ENCODE results near the gene HIGD1B.
A peak's percentile ranks its signal among the peaks of the same experiment; 100 is the strongest.

The HIGD1B gene

DNA sequence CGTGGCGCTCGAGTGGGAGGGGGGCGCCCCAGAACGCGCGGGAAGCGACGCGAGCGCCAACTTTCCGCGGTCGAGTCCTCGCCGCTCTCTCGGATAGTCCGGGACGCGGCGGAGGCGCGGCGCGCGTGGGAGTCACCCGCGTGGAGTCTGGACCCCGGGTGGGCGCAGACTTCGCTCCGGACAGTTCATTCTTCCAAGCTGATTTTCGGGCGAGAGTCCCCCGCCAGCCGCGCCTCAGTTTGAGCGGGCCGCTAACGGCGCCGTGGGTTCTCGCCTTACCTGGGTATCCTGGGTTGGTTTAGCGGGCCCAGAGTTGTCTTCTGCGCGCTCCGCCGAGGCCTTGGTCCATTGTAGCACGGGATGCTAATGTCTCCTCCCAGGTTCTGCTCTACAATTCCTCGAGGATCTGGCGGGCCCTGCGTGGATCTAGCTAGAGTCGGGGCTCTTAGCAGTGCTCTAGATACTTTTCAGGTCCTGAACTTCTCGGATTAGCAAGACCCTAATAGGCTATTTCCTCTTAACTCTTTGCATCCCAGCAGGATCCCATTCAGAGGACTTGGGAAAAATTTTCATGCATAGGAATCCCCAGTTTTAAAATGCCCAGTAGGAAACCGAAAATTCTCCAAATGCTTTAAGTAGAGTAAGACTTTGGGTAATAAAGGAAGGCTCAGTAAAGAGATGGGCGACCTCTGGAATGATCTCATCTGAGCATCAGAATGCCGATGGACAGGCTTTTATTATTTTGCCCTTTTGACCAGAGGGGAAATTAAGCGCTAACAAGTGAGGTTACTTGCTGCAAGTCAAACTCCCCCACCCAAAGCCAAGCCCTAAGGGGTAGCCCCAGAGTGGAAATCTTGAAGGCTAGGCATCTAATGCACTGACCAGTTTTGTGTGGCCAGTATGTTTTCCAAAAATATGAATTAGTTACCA, 17.1 kb upstream of the HIGD1B start (continued):
- TF ChIP-seq HOXC10 (CRISPR knock-in tag; IDR thresholded peaks at IDR 0.05), result peak; percentile 68; the same call in 1 of the 2 replicates
- TF ChIP-seq ZNF292 (tag by site-specific recombination; IDR thresholded peaks at IDR 0.05; ENCODE audit: borderline replicate concordance, low read depth), result no peak
- TF ChIP-seq ZNF223 (tag by site-specific recombination; IDR thresholded peaks at IDR 0.05), result no peak
- no peak for TF ChIP-seq SP3 (tag by site-specific recombination; IDR thresholded peaks at IDR 0.05)
- TF ChIP-seq ZSCAN16 (tag by site-specific recombination; IDR thresholded peaks at IDR 0.05), result no peak
- no peak for TF ChIP-seq ZBTB48 (tag by site-specific recombination; IDR thresholded peaks at IDR 0.05)
- TF ChIP-seq ZBTB1 (tag by site-specific recombination; IDR thresholded peaks at IDR 0.05), result no peak
- no peak for TF ChIP-seq GLI2 (tag by site-specific recombination; IDR thresholded peaks at IDR 0.05; ENCODE audit: borderline replicate concordance, low read depth)
- peak; percentile 44; the same call in 1 of the 2 replicates for TF ChIP-seq KLF9 (tag by site-specific recombination; IDR thresholded peaks at IDR 0.05; ENCODE audit: low read depth)
- no peak for TF ChIP-seq ZNF112 (tag by site-specific recombination; IDR thresholded peaks at IDR 0.05)
- TF ChIP-seq ZNF664 (tag by site-specific recombination; IDR thresholded peaks at IDR 0.05), result no peak
- TF ChIP-seq, protein P1, sequence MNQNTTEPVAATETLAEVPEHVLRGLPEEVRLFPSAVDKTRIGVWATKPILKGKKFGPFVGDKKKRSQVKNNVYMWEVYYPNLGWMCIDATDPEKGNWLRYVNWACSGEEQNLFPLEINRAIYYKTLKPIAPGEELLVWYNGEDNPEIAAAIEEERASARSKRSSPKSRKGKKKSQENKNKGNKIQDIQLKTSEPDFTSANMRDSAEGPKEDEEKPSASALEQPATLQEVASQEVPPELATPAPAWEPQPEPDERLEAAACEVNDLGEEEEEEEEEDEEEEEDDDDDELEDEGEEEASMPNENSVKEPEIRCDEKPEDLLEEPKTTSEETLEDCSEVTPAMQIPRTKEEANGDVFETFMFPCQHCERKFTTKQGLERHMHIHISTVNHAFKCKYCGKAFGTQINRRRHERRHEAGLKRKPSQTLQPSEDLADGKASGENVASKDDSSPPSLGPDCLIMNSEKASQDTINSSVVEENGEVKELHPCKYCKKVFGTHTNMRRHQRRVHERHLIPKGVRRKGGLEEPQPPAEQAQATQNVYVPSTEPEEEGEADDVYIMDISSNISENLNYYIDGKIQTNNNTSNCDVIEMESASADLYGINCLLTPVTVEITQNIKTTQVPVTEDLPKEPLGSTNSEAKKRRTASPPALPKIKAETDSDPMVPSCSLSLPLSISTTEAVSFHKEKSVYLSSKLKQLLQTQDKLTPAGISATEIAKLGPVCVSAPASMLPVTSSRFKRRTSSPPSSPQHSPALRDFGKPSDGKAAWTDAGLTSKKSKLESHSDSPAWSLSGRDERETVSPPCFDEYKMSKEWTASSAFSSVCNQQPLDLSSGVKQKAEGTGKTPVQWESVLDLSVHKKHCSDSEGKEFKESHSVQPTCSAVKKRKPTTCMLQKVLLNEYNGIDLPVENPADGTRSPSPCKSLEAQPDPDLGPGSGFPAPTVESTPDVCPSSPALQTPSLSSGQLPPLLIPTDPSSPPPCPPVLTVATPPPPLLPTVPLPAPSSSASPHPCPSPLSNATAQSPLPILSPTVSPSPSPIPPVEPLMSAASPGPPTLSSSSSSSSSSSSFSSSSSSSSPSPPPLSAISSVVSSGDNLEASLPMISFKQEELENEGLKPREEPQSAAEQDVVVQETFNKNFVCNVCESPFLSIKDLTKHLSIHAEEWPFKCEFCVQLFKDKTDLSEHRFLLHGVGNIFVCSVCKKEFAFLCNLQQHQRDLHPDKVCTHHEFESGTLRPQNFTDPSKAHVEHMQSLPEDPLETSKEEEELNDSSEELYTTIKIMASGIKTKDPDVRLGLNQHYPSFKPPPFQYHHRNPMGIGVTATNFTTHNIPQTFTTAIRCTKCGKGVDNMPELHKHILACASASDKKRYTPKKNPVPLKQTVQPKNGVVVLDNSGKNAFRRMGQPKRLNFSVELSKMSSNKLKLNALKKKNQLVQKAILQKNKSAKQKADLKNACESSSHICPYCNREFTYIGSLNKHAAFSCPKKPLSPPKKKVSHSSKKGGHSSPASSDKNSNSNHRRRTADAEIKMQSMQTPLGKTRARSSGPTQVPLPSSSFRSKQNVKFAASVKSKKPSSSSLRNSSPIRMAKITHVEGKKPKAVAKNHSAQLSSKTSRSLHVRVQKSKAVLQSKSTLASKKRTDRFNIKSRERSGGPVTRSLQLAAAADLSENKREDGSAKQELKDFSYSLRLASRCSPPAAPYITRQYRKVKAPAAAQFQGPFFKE (tag by site-specific recombination; IDR thresholded peaks at IDR 0.05; ENCODE audit: borderline replicate concordance), result no peak
- TF ChIP-seq, protein P2, sequence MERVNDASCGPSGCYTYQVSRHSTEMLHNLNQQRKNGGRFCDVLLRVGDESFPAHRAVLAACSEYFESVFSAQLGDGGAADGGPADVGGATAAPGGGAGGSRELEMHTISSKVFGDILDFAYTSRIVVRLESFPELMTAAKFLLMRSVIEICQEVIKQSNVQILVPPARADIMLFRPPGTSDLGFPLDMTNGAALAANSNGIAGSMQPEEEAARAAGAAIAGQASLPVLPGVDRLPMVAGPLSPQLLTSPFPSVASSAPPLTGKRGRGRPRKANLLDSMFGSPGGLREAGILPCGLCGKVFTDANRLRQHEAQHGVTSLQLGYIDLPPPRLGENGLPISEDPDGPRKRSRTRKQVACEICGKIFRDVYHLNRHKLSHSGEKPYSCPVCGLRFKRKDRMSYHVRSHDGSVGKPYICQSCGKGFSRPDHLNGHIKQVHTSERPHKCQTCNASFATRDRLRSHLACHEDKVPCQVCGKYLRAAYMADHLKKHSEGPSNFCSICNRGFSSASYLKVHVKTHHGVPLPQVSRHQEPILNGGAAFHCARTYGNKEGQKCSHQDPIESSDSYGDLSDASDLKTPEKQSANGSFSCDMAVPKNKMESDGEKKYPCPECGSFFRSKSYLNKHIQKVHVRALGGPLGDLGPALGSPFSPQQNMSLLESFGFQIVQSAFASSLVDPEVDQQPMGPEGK (tag by site-specific recombination; IDR thresholded peaks at IDR 0.05), result peak; percentile 74
- TF ChIP-seq ZNF626 (tag by site-specific recombination; IDR thresholded peaks at IDR 0.05), result no peak
- TF ChIP-seq OSR2 (tag by site-specific recombination; IDR thresholded peaks at IDR 0.05), result no peak
- no peak for TF ChIP-seq TRIM28 (IDR thresholded peaks at IDR 0.05; ENCODE audit: borderline replicate concordance, low read length)
- TF ChIP-seq ZNF423 (tag by site-specific recombination; IDR thresholded peaks at IDR 0.05), result no peak
- TF ChIP-seq ZNF792 (tag by site-specific recombination; IDR thresholded peaks at IDR 0.05), result no peak
- TF ChIP-seq ZNF350 (tag by site-specific recombination; IDR thresholded peaks at IDR 0.05), result no peak
- no peak for TF ChIP-seq ZNF19 (tag by site-specific recombination; IDR thresholded peaks at IDR 0.05; ENCODE audit: low read depth)
- TF ChIP-seq, protein P3, sequence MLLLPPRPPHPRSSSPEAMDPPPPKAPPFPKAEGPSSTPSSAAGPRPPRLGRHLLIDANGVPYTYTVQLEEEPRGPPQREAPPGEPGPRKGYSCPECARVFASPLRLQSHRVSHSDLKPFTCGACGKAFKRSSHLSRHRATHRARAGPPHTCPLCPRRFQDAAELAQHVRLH (tag by site-specific recombination; IDR thresholded peaks at IDR 0.05), result peak; percentile 69; the same call in 1 of the 2 replicates
- TF ChIP-seq, protein P4, sequence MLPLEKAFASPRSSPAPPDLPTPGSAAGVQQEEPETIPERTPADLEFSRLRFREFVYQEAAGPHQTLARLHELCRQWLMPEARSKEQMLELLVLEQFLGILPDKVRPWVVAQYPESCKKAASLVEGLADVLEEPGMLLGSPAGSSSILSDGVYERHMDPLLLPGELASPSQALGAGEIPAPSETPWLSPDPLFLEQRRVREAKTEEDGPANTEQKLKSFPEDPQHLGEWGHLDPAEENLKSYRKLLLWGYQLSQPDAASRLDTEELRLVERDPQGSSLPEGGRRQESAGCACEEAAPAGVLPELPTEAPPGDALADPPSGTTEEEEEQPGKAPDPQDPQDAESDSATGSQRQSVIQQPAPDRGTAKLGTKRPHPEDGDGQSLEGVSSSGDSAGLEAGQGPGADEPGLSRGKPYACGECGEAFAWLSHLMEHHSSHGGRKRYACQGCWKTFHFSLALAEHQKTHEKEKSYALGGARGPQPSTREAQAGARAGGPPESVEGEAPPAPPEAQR (tag by site-specific recombination; IDR thresholded peaks at IDR 0.05), result no peak
- TF ChIP-seq, protein P5, sequence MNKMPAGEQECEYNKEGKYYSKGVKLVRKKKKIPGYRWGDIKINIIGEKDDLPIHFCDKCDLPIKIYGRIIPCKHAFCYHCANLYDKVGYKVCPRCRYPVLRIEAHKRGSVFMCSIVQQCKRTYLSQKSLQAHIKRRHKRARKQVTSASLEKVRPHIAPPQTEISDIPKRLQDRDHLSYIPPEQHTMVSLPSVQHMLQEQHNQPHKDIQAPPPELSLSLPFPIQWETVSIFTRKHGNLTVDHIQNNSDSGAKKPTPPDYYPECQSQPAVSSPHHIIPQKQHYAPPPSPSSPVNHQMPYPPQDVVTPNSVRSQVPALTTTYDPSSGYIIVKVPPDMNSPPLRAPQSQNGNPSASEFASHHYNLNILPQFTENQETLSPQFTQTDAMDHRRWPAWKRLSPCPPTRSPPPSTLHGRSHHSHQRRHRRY (tag by site-specific recombination; IDR thresholded peaks at IDR 0.05), result no peak
- no peak for TF ChIP-seq ZFP41 (tag by site-specific recombination; IDR thresholded peaks at IDR 0.05; ENCODE audit: borderline replicate concordance)
- TF ChIP-seq ZNF670 (tag by site-specific recombination; IDR thresholded peaks at IDR 0.05; ENCODE audit: low read depth), result no peak
- no peak for TF ChIP-seq ZNF146 (tag by site-specific recombination; IDR thresholded peaks at IDR 0.05)
- no peak for TF ChIP-seq ZNF133 (tag by site-specific recombination; IDR thresholded peaks at IDR 0.05)
- TF ChIP-seq, protein P6, sequence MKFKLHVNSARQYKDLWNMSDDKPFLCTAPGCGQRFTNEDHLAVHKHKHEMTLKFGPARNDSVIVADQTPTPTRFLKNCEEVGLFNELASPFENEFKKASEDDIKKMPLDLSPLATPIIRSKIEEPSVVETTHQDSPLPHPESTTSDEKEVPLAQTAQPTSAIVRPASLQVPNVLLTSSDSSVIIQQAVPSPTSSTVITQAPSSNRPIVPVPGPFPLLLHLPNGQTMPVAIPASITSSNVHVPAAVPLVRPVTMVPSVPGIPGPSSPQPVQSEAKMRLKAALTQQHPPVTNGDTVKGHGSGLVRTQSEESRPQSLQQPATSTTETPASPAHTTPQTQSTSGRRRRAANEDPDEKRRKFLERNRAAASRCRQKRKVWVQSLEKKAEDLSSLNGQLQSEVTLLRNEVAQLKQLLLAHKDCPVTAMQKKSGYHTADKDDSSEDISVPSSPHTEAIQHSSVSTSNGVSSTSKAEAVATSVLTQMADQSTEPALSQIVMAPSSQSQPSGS (tag by site-specific recombination; IDR thresholded peaks at IDR 0.05; ENCODE audit: low read depth), result no peak
